ENCODE measurements around the gene PTGFRN.

PTGFRN gene

GRCh38 chr1:116911779-116912469, 2.2 kb downstream of the PTGFRN start:
- no peak for TF ChIP-seq CTCF (conservative IDR thresholded peaks at IDR 0.05; ENCODE audit: low read length)
- no peak for DNase-seq (ENCODE audit: low read depth)
- no peak overlapping the region for H3K4me3 ChIP-seq (ENCODE audit: low read length)

GRCh38 chr1:116912846-116913245, 3.1 kb downstream of the PTGFRN start:
- H3K4me3 ChIP-seq (ENCODE audit: low read length) = no peak overlapping the region
- no peak for DNase-seq (ENCODE audit: low read depth)

GRCh38 chr1:116913941-116914340, 4.2 kb downstream of the PTGFRN start:
- TF ChIP-seq CTCF (conservative IDR thresholded peaks at IDR 0.05; ENCODE audit: low read length) = no peak
- no peak for DNase-seq (ENCODE audit: low read depth)
- no peak overlapping the region for H3K4me3 ChIP-seq (ENCODE audit: low read length)

More at GRCh38 chr1:116912846-116913245, 3.1 kb downstream of the PTGFRN start:
- TF ChIP-seq CTCF (conservative IDR thresholded peaks at IDR 0.05; ENCODE audit: low read length) = no peak

GRCh38 chr1:116914667-116915066, 5.0 kb downstream of the PTGFRN start:
- no peak for DNase-seq (ENCODE audit: low read depth)
- TF ChIP-seq CTCF (conservative IDR thresholded peaks at IDR 0.05; ENCODE audit: low read length) = no peak
- no peak overlapping the region for H3K4me3 ChIP-seq (ENCODE audit: low read length)

GRCh38 chr1:116915086-116915661, 5.5 kb downstream of the PTGFRN start:
- no peak for TF ChIP-seq CTCF (conservative IDR thresholded peaks at IDR 0.05; ENCODE audit: low read length)
- peak overlapping the region; percentile 7; the same call in 1 of the 2 replicates for H3K4me3 ChIP-seq (ENCODE audit: low read length)
- DNase-seq (ENCODE audit: low read depth) = peak; percentile 32

- DNase-seq (ENCODE audit: low read depth) = no peak
- TF ChIP-seq CTCF (conservative IDR thresholded peaks at IDR 0.05; ENCODE audit: low read length) = no peak
- H3K4me3 ChIP-seq (ENCODE audit: low read length) = no peak overlapping the region
These were observed 6.3 kb downstream of the PTGFRN start for GRCh38 chr1:116916002-116916401.

All from AG10803 (cell line).